ENCODE data around the gene MEIKIN.

- TF ChIP-seq, protein P1, sequence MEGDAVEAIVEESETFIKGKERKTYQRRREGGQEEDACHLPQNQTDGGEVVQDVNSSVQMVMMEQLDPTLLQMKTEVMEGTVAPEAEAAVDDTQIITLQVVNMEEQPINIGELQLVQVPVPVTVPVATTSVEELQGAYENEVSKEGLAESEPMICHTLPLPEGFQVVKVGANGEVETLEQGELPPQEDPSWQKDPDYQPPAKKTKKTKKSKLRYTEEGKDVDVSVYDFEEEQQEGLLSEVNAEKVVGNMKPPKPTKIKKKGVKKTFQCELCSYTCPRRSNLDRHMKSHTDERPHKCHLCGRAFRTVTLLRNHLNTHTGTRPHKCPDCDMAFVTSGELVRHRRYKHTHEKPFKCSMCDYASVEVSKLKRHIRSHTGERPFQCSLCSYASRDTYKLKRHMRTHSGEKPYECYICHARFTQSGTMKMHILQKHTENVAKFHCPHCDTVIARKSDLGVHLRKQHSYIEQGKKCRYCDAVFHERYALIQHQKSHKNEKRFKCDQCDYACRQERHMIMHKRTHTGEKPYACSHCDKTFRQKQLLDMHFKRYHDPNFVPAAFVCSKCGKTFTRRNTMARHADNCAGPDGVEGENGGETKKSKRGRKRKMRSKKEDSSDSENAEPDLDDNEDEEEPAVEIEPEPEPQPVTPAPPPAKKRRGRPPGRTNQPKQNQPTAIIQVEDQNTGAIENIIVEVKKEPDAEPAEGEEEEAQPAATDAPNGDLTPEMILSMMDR (conservative IDR thresholded peaks at IDR 0.05), result no peak
- TF ChIP-seq ZFX (IDR thresholded peaks at IDR 0.05), result no peak
Measured at GRCh38 chr5:131787736-131788135, 157.7 kb downstream of the MEIKIN start.
